HEK293 (cell line): Measurements from ENCODE around the gene LRRC23.

Source experiments
- YY1 ChIP-seq: fragments of 450-650 bp; formaldehyde crosslinking; IDR thresholded peaks from 2 replicates; pipeline ENCODE4 v1.5.1; 2018; ENCODE audit warnings: missing biosample characterization, missing genetic modification characterization
- ZEB2 ChIP-seq: fragments of 450-650 bp; formaldehyde crosslinking; IDR thresholded peaks from 2 replicates; pipeline ENCODE4 v1.5.1; 2016; ENCODE audit warnings: missing biosample characterization, missing genetic modification characterization
- ZFHX2 ChIP-seq: fragments of 450-650 bp; formaldehyde crosslinking; conservative IDR thresholded peaks from 2 replicates; pipeline ENCODE4 v1.5.1; 2016; ENCODE audit warnings: missing biosample characterization, missing genetic modification characterization
- ZNF274 ChIP-seq, 2 experiments: fragments of 200-500 bp in 1 of 2; fragments of 450-650 bp in 1 of 2; sonication (Bioruptor generic) in 1 of 2; formaldehyde crosslinking in 1 of 2; IDR thresholded peaks; 2 replicates each; pipeline versions ENCODE4 v1.5.1 to v1.6.1; 2014 to 2016; ENCODE audit warnings: borderline replicate concordance in 1 of 2, inconsistent platforms in 1 of 2, low read length in 1 of 2, missing biosample characterization in 1 of 2, missing genetic modification characterization in 1 of 2
- ZNF324 ChIP-seq: fragments of 450-650 bp; formaldehyde crosslinking; IDR thresholded peaks from 2 replicates; pipeline ENCODE4 v1.5.1; 2016; ENCODE audit warnings: missing biosample characterization, missing genetic modification characterization
- ZNF707 ChIP-seq: fragments of 450-650 bp; formaldehyde crosslinking; IDR thresholded peaks from 2 replicates; pipeline ENCODE4 v1.5.1; 2016; ENCODE audit warnings: missing biosample characterization, missing genetic modification characterization
- TF ChIP-seq, protein P1 (sequence below): fragments of 450-650 bp; formaldehyde crosslinking; IDR thresholded peaks from 2 replicates; pipeline ENCODE4 v1.5.1; 2017; ENCODE audit warnings: missing biosample characterization, missing genetic modification characterization
- TF ChIP-seq, protein P2 (sequence below): fragments of 450-650 bp; formaldehyde crosslinking; IDR thresholded peaks from 2 replicates; pipeline ENCODE4 v1.5.1; 2016; ENCODE audit warnings: missing biosample characterization, missing genetic modification characterization

DNA sequence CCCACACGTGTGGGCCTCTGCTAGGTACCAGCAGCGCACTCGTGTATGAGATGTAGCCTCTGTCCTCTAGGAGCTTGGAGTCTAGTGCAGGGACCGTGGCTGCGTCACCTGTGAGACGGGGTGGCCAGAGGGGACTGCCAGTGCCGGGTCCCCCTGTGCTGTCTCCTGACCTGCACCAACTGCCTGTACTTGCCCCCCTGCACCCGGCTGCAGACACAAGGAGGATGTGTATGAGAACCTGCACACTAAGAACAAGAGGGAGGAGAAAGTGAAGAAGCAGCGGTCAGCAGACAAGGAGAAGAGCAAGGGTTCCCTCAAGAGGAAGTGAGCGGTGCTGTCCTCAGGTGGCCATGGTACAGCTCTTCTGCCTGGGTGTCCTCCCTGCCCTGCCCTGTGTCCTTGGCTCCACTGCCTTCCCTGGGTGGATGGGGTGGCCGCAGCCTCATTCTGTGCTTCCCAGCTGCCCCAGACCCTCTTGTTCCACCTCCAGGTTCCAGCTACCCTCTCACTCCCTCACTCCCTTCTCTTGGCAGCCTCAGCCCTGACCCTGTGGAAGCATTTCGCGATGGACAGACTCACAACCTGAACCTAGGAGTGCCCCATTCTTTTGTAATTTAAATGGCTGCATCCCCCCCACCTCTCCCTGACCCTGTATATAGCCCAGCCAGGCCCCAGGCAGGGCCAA is 56.1 kb downstream of the LRRC23 start:
- TF ChIP-seq ZFHX2 (tag by site-specific recombination) (no peak), YY1 (tag by site-specific recombination) (no peak), ZEB2 (tag by site-specific recombination) (no peak), ZNF324 (no peak), ZNF274 (IDR thresholded peaks at IDR 0.05; ENCODE audit: low read length) (no peak), ZNF274 (tag by site-specific recombination; IDR thresholded peaks at IDR 0.05; ENCODE audit: borderline replicate concordance) (no peak), ZNF707 (tag by site-specific recombination) (no peak)
- TF ChIP-seq, protein P1, sequence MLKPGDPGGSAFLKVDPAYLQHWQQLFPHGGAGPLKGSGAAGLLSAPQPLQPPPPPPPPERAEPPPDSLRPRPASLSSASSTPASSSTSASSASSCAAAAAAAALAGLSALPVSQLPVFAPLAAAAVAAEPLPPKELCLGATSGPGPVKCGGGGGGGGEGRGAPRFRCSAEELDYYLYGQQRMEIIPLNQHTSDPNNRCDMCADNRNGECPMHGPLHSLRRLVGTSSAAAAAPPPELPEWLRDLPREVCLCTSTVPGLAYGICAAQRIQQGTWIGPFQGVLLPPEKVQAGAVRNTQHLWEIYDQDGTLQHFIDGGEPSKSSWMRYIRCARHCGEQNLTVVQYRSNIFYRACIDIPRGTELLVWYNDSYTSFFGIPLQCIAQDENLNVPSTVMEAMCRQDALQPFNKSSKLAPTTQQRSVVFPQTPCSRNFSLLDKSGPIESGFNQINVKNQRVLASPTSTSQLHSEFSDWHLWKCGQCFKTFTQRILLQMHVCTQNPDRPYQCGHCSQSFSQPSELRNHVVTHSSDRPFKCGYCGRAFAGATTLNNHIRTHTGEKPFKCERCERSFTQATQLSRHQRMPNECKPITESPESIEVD (tag by site-specific recombination), result no peak
- TF ChIP-seq, protein P2, sequence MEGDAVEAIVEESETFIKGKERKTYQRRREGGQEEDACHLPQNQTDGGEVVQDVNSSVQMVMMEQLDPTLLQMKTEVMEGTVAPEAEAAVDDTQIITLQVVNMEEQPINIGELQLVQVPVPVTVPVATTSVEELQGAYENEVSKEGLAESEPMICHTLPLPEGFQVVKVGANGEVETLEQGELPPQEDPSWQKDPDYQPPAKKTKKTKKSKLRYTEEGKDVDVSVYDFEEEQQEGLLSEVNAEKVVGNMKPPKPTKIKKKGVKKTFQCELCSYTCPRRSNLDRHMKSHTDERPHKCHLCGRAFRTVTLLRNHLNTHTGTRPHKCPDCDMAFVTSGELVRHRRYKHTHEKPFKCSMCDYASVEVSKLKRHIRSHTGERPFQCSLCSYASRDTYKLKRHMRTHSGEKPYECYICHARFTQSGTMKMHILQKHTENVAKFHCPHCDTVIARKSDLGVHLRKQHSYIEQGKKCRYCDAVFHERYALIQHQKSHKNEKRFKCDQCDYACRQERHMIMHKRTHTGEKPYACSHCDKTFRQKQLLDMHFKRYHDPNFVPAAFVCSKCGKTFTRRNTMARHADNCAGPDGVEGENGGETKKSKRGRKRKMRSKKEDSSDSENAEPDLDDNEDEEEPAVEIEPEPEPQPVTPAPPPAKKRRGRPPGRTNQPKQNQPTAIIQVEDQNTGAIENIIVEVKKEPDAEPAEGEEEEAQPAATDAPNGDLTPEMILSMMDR, result peak; percentile 92
